Left kidney (tissue), 1 donor: ENCODE measurements around the gene SHISAL1. TPM values are rescaled to one million over a fixed set of nuclear protein-coding genes. Genes with fewer than 3 reads are reported as not detected.

ENCODE experiments used
- polyA plus RNA-seq: library from polyadenylated mRNA; unstranded; fragments of 120-200 nt; gene quantifications from one replicate; pipeline ENCODE4 v1.2.1, GENCODE V29; 2013; ENCODE audit not compliant: insufficient read length

The SHISAL1 gene
- polyA plus RNA-seq, 1 donor: 2.3 TPM

Other genes starting within 250 kb of the SHISAL1 start
- gene PARVG, start 132.0 kb downstream of the SHISAL1 start, polyA plus RNA-seq: 2.0 TPM
- gene RTL6, start 185.3 kb upstream of the SHISAL1 start, polyA plus RNA-seq: 52.6 TPM